ENCODE data around the gene STX8. TPM values are rescaled to one million over a fixed set of nuclear protein-coding genes. Genes with fewer than 3 reads are reported as not detected.

STX8 gene
- total and polyA plus RNA-seq, 8 donors = 21.6 to 559 (median 75.0) TPM

DNA sequence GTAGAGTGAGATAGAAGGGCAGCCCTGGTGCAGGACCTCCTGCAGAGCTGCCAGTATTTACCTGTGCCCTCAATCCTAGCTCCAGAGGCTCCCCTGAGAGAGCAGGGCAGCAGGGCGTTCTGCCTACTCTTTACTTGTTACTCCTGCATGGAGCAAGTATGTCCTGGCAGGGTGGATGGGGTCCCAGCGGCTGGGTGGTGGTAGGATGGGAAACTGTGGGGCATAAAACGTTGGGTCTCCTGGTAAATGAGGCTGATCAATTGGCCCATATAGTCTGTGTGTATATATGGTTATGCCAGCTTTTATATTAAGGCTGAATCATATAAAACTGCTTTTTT, 362.3 kb downstream of the STX8 start:
- Histone ChIP-seq H3K36me3 (no peaks in the 10 kb centered on the region), H3K4me1 (peaks cover 0 to 7% (median 3%) of the 10 kb centered on the region in 4 donors), H3K27me3 (no peaks in the 10 kb centered on the region), H3K27ac (no peak overlapping the region), H3K4me3 (no peak overlapping the region), H3K9me3 (peaks cover 8 to 17% (median 12%) of the 10 kb centered on the region in 4 donors)
- intact Hi-C loops (cut with DNase I; ENCODE audit: low total_unique reads) = no loop called here
- 75 to 90% (median 80%) methylated on average over 3 of the region's 3 CpGs for WGBS, 5 donors
- DNase-seq = no peak
- TF ChIP-seq POLR2AphosphoS5 (IDR thresholded peaks at IDR 0.05) (no peak), EP300 (IDR thresholded peaks at IDR 0.05) (no peak), POLR2A (IDR thresholded peaks at IDR 0.05) (no peak)
- TF ChIP-seq, protein P1, sequence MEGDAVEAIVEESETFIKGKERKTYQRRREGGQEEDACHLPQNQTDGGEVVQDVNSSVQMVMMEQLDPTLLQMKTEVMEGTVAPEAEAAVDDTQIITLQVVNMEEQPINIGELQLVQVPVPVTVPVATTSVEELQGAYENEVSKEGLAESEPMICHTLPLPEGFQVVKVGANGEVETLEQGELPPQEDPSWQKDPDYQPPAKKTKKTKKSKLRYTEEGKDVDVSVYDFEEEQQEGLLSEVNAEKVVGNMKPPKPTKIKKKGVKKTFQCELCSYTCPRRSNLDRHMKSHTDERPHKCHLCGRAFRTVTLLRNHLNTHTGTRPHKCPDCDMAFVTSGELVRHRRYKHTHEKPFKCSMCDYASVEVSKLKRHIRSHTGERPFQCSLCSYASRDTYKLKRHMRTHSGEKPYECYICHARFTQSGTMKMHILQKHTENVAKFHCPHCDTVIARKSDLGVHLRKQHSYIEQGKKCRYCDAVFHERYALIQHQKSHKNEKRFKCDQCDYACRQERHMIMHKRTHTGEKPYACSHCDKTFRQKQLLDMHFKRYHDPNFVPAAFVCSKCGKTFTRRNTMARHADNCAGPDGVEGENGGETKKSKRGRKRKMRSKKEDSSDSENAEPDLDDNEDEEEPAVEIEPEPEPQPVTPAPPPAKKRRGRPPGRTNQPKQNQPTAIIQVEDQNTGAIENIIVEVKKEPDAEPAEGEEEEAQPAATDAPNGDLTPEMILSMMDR (IDR thresholded peaks at IDR 0.05) = no peak

DNA sequence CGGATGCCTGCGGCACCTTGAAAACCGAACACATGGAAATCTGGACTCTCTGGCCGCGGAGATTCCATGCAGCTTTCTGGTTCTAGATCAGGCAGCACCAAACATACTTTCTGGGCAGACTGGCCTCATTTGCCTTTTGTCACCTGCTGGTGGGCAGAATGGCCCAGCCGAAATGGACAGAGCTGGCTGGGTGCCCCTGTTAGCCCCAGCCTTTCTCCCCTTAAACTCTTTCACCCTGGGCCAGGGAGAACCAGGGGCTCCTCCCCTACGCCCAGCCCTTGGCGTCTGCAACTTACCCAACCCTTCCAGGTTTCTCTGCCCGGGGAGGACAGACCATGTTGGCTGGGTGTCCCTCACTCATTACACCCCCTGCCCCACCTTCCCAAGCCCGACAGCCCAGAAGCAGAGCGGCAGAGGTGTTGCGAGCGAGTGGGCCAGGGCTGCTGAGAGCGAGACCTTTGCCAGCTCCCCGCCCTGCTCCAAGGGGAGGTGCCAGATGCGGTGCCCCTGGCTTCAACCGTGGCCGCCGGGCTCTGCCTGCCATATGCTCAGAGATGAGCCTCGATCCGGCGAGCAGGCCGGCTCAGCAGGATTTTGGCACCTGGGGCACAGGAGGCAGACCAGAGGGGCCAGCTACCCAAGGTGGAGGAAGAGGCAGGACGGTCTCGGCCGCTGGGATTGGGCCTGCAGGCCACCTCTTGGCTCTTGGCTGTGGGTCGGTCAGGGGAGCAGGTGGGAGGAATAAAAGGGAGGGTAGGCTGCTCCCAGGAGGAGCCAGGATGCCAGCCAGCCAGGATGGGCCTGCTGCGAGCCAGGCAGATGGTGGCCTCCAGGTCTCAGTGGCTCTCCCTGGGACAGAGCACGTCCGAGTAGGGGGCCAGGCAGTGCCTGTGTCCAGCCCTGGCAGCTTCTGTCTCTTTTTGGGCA, 363.0 kb downstream of the STX8 start:
- WGBS, 5 donors = 92 to 96% (median 94%) methylated on average over 28 to 30 of the region's 30 CpGs
- Histone ChIP-seq H3K4me1 (peaks cover 0 to 7% (median 1%) of the 10 kb centered on the region in 4 donors), H3K36me3 (no peaks in the 10 kb centered on the region), H3K9me3 (peaks cover 8 to 17% (median 12%) of the 10 kb centered on the region in 4 donors), H3K27me3 (no peaks in the 10 kb centered on the region), H3K4me3 (no peak overlapping the region), H3K27ac (no peak overlapping the region)
- DNase-seq = no peak
- TF ChIP-seq, protein P1 (IDR thresholded peaks at IDR 0.05) = no peak
- no peak for TF ChIP-seq POLR2A (IDR thresholded peaks at IDR 0.05)
- TF ChIP-seq EP300 (IDR thresholded peaks at IDR 0.05) = no peak
- no peak for TF ChIP-seq POLR2AphosphoS5 (IDR thresholded peaks at IDR 0.05)
- intact Hi-C loops (cut with DNase I; ENCODE audit: low total_unique reads) = no loop called here

DNA sequence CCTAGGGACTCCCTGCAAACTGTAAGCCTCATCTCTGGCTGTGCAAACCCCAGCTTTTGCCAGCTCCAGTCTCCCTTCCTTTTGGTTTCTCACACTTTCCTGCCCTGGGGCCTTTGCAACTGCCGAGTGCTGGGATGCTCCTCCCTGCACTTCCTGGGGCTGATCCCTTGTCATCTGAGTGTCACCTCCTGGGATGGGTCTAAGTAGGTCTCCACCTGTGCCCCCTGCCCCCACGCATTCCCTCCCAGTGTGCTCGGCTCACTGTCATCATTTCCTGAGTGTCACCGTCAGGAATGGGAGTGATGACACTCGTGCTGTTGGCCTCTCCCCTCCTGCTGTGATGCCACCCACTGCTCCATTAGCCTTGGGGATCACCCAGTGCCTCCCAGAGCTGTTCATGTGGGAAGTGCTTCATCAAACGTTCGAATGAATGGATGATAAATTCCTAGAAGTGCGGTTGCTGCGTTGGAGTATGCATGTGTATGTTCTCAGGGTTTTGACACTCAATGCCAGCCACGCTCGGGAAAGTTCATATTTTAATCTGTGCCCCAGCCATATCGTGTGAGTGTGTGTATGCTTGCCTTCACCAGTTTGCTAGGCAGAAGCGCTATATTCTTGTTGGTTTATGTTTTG, 364.4 kb downstream of the STX8 start:
- TF ChIP-seq EP300 (IDR thresholded peaks at IDR 0.05) (no peak), POLR2A (IDR thresholded peaks at IDR 0.05) (no peak)
- TF ChIP-seq, protein P1 (IDR thresholded peaks at IDR 0.05) = no peak
- H3K36me3 ChIP-seq = no peaks in the 10 kb centered on the region
- 78 to 86% (median 83%) methylated on average over 13 of the region's 13 CpGs for WGBS, 5 donors
- H3K27ac ChIP-seq = no peak overlapping the region
- peaks cover 3 to 13% (median 10%) of the 10 kb centered on the region in 4 donors for H3K4me1 ChIP-seq
- intact Hi-C loops (cut with DNase I; ENCODE audit: low total_unique reads) = no loop called here
- no peaks in the 10 kb centered on the region for H3K27me3 ChIP-seq
- peaks cover 5 to 14% (median 11%) of the 10 kb centered on the region in 4 donors for H3K9me3 ChIP-seq
- H3K4me3 ChIP-seq = no peak overlapping the region
- DNase-seq = no peak

DNA sequence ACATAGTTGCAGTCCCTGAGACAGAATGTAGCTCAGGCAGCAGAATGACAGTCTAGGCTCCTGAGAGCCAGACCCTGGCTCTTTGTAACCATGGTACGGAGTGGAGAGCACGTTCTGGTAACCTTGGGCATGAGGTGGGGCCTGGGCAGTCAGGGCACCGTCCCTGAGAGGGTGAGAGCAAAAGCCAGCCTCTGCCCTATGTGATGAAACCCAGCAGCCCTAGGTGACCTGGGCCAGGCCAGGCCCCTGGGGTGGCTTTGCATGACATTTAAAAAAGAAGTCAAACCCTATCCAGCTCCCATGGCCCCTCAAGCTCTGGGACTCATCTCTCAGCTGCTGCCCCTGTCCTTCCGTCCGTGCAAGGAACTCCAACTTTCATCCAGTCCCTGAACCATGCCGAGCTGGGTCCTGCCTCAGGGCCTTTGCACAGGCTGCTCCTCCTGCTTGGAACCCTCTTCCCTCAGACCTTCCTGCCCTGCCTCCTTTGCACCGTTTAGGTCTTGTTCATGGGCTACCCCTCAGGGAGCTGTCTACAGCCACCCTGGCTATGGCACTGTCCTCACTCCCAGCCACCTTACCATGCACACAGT, 365.7 kb downstream of the STX8 start:
- Histone ChIP-seq H3K4me3 (no peak overlapping the region), H3K27ac (no peak overlapping the region), H3K4me1 (peaks cover 5 to 26% (median 14%) of the 10 kb centered on the region in 4 donors), H3K9me3 (peaks cover 0 to under 1% (median 0%) of the 10 kb centered on the region in 4 donors), H3K36me3 (no peaks in the 10 kb centered on the region), H3K27me3 (no peaks in the 10 kb centered on the region)
- no peak for DNase-seq
- no peak for TF ChIP-seq EP300 (IDR thresholded peaks at IDR 0.05)
- TF ChIP-seq, protein P1 (IDR thresholded peaks at IDR 0.05) = no peak
- no peak for TF ChIP-seq POLR2AphosphoS5 (IDR thresholded peaks at IDR 0.05)
- TF ChIP-seq POLR2A (IDR thresholded peaks at IDR 0.05) = no peak
- 72 to 86% (median 81%) methylated on average over 7 of the region's 7 CpGs for WGBS, 5 donors
- intact Hi-C loops (cut with DNase I; ENCODE audit: low total_unique reads) = no loop called here

All from stomach (tissue), 9 donors.